ENCODE results near the gene SERINC2. TPM values are rescaled to one million over a fixed set of nuclear protein-coding genes. Genes with fewer than 3 reads are reported as not detected.

Gene SERINC2
- total RNA-seq, 1 experiment from 2014 or later = 14.1 TPM

DNA sequence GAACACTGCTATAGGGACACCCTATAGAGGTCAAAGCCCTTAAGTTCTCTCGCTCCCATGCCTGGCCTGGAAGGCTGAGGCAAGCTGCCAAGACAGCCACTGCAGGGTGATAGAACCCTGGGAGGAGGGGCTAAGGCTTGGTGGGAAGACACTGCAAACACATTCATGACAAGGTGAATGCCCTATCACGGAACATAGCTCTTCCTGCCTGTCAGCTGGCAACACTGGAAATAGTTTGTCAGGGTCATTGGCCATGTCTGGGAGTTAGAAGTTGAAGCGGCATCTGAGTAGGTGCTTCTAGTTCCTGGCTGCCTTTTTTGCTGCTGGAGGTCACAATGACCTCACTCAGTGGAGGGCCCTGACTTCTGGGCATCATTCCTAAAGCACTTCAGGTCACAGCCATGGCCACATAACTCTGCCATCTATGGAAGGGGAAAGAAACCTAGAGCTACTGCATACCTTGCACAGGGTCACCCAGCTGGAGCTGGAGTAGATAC lies 44.4 kb upstream of the SERINC2 start:
- Histone ChIP-seq H3K23me2 (ENCODE audit: insufficient read length, low read depth, low read length, poor library complexity, severe bottlenecking) (peaks cover 10% of the 10 kb centered on the region), H2BK20ac (ENCODE audit: low read depth, low read length, poor library complexity, severe bottlenecking) (no peak overlapping the region), H3K4ac (ENCODE audit: low read depth, low read length) (no peak overlapping the region), H3K79me1 (ENCODE audit: insufficient read depth, low read depth, low read length, poor library complexity, severe bottlenecking) (no peaks in the 10 kb centered on the region), H3K4me2 (ENCODE audit: insufficient read depth, insufficient read length, low read length) (no peak overlapping the region), H3K14ac (ENCODE audit: insufficient read depth, low read length) (no peak overlapping the region), H2BK12ac (ENCODE audit: insufficient read length, low read depth, low read length) (no peak overlapping the region), H2BK120ac (ENCODE audit: low read depth, low read length, poor library complexity, severe bottlenecking) (no peak overlapping the region), H2AFZ (ENCODE audit: low read length) (no peak overlapping the region), H4K91ac (ENCODE audit: insufficient read length, low read depth, low read length) (no peak overlapping the region), H2BK5ac (ENCODE audit: insufficient read length, low read length) (no peak overlapping the region), H3K56ac (ENCODE audit: insufficient read length, low read depth, low read length) (no peak overlapping the region), H3K9ac (ENCODE audit: extremely low read depth, insufficient read length, low read length) (no peak overlapping the region), H3K27ac (ENCODE audit: insufficient read length, low read depth, low read length) (no peak overlapping the region), H4K8ac (replicated peaks; ENCODE audit: insufficient read length, low read depth, low read length) (no peak overlapping the region), H2BK15ac (ENCODE audit: low read depth, low read length) (no peak overlapping the region), H3K9me3 (ENCODE audit: control insufficient read depth, low read depth, low read length) (no peaks in the 10 kb centered on the region), H3K79me2 (ENCODE audit: insufficient read depth, low read length) (no peaks in the 10 kb centered on the region), H4K20me1 (ENCODE audit: control insufficient read depth, insufficient read depth, insufficient read length) (no peaks in the 10 kb centered on the region), H3K4me1 (ENCODE audit: insufficient read depth, low read length) (peaks cover 13% of the 10 kb centered on the region), H3K27me3 (ENCODE audit: insufficient read depth, low read length) (no peaks in the 10 kb centered on the region), H4K5ac (ENCODE audit: insufficient read length, low read depth, low read length) (no peak overlapping the region), H2AK5ac (ENCODE audit: insufficient read length, low read length) (no peak overlapping the region), H3T11ph (ENCODE audit: low read length) (no peak overlapping the region), H3K23ac (ENCODE audit: insufficient read length, low read depth, low read length) (no peak overlapping the region), H3K18ac (ENCODE audit: insufficient read length, low read depth, low read length) (no peak overlapping the region)
- no CpG with 5 or more reads among the region's 3 CpGs for WGBS (ENCODE audit: extremely low coverage, insufficient read length, low lambda C conversion rate)
- DNase-seq = no peak
- H3K36me3 Mint-ChIP-seq (ENCODE audit: insufficient read depth in 1 of 3, low read depth in 3 of 3) = peaks cover 18 to 37% (median 25%) of the 10 kb centered on the region in 3 experiments; a peak in 6 of 7 replicates
- no peak overlapping the region for H3K27ac Mint-ChIP-seq
- H3K4me1 Mint-ChIP-seq = peaks cover 35 to 55% of the 10 kb centered on the region in 2 experiments
- no peak for TF ChIP-seq CTCF (conservative IDR thresholded peaks at IDR 0.05)
- peaks cover 7% of the 10 kb centered on the region for H3K27me3 Mint-ChIP-seq (ENCODE audit: low read depth)
- H3K4me3 Mint-ChIP-seq = no peak overlapping the region
- no peaks in the 10 kb centered on the region; a peak in 1 of 5 replicates for H3K9me3 Mint-ChIP-seq
